ENCODE measurements around the gene CD80.
"Not testable (repeated sequence)": the region's sequence is repeated elsewhere in the genome, so short reads cannot be mapped to it uniquely, and the experiment has no call there.

Gene CD80

DNA sequence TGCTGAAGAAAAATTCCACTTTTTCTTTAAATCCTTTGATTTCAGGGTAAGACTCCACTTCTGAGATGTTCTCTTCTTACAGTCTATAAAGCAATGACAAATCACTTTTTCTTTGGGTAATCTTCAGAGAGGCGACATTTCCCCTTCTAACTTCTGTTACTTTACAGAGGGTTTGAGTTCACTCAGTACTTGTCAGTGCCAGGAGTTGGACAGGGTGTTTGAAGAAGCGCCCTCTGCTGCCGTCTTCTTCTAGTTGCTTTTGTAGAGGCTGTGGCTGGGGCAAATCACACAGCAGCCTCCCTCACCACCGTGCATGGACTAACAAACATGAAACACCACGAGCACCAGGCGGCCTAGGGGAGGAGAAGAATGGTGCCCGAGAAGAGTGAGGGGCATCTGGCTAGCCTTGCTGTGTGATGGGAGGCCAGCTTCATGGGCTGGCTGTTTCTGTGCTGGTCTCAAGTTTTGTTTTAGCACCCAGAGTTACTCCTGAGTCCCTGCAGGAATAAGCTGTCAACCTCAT lies at the start of gene CD80:
Gene CD80, minus strand, starts transcription at position 174 of the 523 bp plus-strand sequence. CDS start 1,886 bp downstream, outside the sequence.
- no peak for DNase-seq

DNA sequence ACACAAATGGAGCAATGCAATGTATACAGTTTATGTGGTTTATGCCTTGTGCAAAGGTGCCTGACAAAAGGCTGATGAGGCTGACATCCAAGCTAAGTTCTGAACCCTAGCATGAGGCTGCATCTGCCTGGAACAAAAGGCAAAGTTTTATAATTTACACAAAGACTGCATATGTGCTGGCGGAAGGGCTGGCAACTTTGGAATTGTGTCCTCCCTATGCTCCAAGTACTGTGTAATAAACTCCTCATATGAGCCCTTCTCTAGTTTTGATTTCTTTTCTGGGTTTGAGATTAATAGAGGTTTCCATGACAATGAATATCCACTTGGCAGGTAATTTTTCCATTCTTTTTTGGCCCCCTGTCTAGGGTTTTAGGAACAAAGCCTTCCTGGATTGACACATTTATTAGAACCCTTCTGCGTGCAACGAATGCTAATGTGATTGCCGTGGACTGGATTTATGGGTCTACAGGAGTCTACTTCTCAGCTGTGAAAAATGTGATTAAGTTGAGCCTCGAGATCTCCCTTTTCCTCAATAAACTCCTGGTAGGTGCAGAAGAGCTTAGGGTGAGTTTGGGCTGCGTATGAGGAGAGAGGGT lies 49.1 kb upstream of the CD80 start:
- no peak for DNase-seq

- no peak for DNase-seq
Measured at GRCh38 chr3:119604878-119605277, 45.5 kb upstream of the CD80 start.

DNA sequence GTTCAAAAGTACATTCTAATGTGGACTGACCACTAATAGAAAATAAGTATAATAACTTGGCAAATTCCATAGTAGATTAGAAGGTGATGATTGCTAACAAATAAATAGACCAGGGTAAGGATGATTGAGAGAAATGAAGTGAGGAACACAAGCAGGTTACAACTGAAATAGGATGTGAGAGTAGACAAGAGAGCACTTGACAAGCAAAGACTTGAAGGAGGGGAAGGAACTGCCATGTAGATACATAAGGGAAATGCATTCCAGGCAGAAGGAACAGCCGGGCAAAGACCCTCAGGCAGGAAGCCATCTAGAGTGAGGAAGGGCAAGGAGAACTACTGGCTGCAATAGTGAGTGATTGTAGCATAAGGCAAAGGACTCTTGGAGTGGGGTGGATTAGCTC lies 43.3 kb upstream of the CD80 start:
- no peak for DNase-seq

DNA sequence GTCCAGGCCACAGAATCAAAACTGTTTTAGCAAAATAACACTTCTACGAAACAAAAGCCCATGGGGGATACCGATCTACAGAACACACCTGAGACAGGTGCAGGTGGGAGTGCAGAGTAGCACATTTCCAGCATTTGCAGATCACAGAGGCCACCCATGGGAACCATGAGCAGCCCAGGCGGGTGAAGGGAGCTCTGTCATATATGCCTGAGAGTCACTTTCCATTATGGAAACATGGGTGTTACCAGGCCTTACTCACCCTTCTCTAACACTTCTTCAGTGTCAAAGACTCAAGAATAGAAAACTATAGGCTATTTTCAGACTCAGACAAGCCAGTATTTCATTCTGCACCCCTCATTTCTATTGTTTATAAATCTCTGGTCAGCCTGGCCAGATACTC lies 41.7 kb upstream of the CD80 start:
- no peak for DNase-seq

DNA sequence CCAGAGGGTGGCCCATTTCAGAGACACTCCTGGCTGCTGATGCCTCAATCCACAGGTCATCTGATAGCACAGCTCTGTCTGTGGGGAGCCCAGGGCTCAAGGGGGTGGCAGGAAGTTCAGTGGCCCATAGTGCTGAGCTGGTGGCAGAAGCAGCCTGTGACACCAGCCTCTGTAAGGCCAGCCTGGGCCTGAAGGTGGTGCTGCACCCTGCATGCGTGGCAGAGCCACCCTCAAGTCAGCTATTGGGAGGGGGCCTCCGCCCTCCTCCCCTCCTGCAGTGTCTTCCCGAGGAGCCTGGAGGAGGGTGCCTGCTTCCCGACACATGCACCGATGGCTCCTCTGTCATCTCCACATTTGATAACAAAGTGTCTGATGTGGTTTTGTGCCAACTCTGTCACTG lies 41.3 kb upstream of the CD80 start:
- DNase-seq = no peak

DNA sequence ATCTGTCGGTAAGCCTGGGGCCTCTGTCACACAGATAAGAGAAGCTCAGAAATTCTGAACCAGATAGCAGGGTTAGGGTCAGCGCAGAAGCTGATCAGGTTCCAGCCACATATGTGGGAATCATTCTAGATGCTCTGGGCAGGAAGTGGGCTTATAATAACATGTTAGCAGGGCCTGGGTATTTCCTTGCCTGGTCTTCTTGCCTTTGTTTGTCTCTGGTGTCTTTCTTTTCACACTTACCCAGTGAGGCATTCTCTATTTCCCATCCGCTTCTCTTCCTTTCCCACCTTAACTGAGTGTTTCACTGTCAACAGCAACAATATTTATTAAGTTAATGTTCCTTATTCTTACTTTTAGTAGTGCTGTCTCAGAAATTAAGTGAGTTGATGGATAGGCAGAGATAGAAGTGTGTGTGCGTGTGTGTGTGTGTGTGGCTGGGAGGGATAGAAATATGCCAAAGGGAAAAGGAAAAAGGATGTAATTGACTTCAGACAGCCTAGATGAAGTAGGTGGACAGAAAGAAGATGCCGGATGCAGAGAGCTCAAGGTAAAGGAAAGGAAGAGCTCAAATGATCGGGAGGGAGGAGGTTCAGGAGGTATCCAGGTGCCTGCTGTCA lies 40.3 kb upstream of the CD80 start:
- no peak for DNase-seq

- DNase-seq = no peak
Measured at GRCh38 chr3:119598410-119599098, 39.1 kb upstream of the CD80 start.

GRCh38 chr3:119597548-119598288 lies 38.3 kb upstream of the CD80 start, which contains the start of gene PLA1A:
Gene PLA1A (plus strand): TSS chr3:119597885. CDS start chr3:119597914, 29 bp downstream.
- DNase-seq = no peak

DNA sequence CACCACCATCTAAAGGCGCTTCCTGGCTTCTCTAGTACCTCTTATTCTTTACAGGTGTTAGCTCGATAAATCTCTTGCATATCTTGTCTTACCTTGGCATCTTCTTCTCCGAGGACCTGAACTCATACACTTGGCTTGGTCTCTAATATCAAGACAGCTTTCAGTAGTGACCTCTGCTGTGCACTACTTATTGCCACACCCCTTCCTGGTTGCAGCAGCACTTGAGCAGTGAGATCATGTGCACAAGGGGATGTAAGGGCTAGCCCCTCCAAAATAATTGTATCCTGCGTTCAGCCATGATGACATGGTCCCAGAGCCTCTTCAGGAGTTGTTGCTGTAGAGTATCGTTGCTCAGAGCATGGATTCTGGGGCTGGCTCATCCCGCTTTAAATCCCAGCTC lies 37.0 kb upstream of the CD80 start:
- no peak for DNase-seq

- DNase-seq = no peak
Measured at GRCh38 chr3:119595639-119596334, 36.4 kb upstream of the CD80 start.

GRCh38 chr3:119594929-119595328 lies 35.5 kb upstream of the CD80 start:
- not testable (repeated sequence) for DNase-seq

- no peak for DNase-seq
Measured at GRCh38 chr3:119594066-119594465, 34.7 kb upstream of the CD80 start.

DNA sequence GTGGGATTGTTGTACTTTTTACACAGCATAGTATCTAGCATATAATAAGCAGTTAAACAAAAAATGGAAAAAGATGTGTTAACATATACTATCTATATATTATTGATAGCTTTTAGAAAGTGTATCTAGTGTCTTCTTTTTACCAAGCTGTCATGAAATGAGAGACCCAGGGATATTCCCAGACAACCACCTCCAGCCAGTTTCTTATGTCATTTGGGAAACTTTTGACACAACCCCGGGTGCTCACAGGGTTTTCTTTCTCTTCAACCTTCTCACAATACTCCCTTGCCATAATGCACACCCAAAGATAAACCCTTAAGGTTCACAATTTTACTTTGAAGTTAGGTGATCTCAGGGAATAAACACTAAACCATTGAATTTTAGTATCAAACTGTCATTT lies 33.4 kb upstream of the CD80 start:
- no peak for DNase-seq

GRCh38 chr3:119590706-119591105 lies 31.3 kb upstream of the CD80 start:
- DNase-seq = no peak

DNA sequence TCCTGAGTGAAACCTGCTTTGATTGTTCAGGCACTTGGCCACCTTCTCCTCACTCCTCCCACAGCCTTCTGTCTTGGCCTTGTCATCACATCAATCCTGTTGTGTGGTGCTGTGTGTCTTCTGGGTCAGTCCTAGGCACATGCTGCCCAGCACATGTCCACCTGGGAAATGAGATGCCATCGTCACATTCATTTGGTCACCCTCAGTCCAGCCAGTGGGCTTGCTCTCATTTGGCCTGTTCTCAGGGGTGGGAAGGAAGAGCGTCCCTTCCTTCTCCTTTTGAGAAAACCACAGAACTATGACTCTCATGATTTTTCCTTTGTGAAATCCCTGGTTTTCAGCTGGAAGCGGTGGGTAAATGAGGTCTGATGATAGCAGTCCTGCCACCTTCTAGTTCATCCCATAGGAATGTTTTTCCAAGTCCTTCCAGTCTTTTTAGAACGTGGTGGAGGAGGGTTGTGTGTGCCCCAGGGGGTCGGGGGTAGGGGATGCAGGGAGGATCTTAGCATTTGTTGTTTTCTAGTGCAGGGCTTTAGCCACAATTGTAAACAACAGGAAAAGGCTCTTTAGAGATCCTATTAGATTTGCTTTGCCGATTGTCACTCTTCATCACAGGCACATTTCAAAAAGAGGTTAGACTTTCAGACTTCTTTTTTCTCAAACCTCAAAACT lies 29.8 kb upstream of the CD80 start:
- DNase-seq = no peak

- DNase-seq = no peak
Measured at GRCh38 chr3:119588112-119588511, 28.7 kb upstream of the CD80 start.

GRCh38 chr3:119586733-119587172 lies 27.3 kb upstream of the CD80 start:
- no peak for DNase-seq

DNA sequence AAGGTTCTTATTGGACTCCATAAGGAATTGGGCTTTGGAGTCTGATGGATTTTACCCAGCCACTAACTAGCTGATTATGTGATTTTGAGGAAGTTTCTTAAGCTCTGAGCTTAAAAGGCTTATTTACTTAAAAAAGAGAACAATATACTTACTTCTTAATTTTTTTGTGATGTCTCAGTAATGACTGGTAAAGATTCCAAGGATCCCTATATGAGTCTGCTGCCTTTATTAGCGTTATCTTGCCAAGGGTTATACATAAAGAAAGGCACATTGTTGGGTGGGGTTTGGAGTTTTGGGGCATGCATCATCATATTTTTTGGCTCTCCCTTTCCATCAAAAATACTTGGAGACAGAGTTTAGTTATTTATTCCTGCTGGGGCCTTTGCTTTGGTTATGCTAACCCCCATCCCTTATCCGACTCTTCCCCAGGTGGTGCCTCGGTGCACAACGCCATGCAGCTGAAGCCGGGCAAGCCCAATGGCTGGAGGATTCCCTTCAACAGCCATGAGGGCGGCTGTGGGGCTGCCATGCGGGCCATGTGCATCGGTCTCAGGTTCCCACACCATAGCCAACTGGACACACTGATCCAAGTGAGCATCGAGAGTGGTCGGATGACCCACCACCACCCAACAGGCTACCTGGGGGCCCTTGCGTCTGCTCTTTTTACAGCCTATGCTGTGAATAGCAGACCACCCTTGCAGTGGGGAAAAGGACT lies 26.6 kb upstream of the CD80 start:
- no peak for DNase-seq

GRCh38 chr3:119585208-119585607 lies 25.8 kb upstream of the CD80 start:
- no peak for DNase-seq

GRCh38 chr3:119582178-119582577 lies 22.8 kb upstream of the CD80 start:
- DNase-seq = no peak
